ENCODE results near the gene ETF1.
"Not testable (repeated sequence)": the region's sequence is repeated elsewhere in the genome, so short reads cannot be mapped to it uniquely, and the experiment has no call there.

Gene ETF1

GRCh38 chr5:138528208-138528607 lies 14.8 kb downstream of the ETF1 start:
- DNase-seq, result no peak

- no peak for DNase-seq
These were observed 15.9 kb downstream of the ETF1 start for GRCh38 chr5:138527170-138527569.

GRCh38 chr5:138523406-138523805 lies 19.6 kb downstream of the ETF1 start:
- DNase-seq, result no peak

GRCh38 chr5:138520971-138521370 lies 22.1 kb downstream of the ETF1 start:
- DNase-seq, result no peak

GRCh38 chr5:138517437-138517836 lies 25.6 kb downstream of the ETF1 start:
- DNase-seq, result no peak

- no peak for DNase-seq
These were observed 27.3 kb downstream of the ETF1 start for GRCh38 chr5:138515556-138516245.

GRCh38 chr5:138514021-138514420 lies 29.0 kb downstream of the ETF1 start:
- no peak for DNase-seq

- no peak for DNase-seq
These were observed 34.1 kb downstream of the ETF1 start for GRCh38 chr5:138508958-138509357.

GRCh38 chr5:138507485-138507884 lies 35.6 kb downstream of the ETF1 start:
- DNase-seq, result not testable (repeated sequence)

GRCh38 chr5:138506370-138507306 lies 36.4 kb downstream of the ETF1 start:
- DNase-seq, result no peak

- DNase-seq, result no peak
These were observed 38.2 kb downstream of the ETF1 start for GRCh38 chr5:138504799-138505198.

GRCh38 chr5:138503487-138504270 lies 39.4 kb downstream of the ETF1 start:
- DNase-seq, result no peak

- no peak for DNase-seq
These were observed 40.5 kb downstream of the ETF1 start for GRCh38 chr5:138502521-138502920.

GRCh38 chr5:138502121-138502520 lies 40.9 kb downstream of the ETF1 start:
- DNase-seq, result no peak

- DNase-seq, result no peak
These were observed 44.7 kb downstream of the ETF1 start for GRCh38 chr5:138498376-138498775.

- DNase-seq, result no peak
These were observed 47.7 kb downstream of the ETF1 start for GRCh38 chr5:138495351-138495750.

- DNase-seq, result no peak
These were observed 50.4 kb downstream of the ETF1 start for GRCh38 chr5:138492560-138493045.

GRCh38 chr5:138491669-138492559 lies 51.1 kb downstream of the ETF1 start:
- peak; percentile 80 for DNase-seq

GRCh38 chr5:138491284-138491648 lies 51.8 kb downstream of the ETF1 start:
- DNase-seq, result no peak

- no peak for DNase-seq
These were observed 52.3 kb downstream of the ETF1 start for GRCh38 chr5:138490648-138491283.

GRCh38 chr5:138489683-138490061 lies 53.4 kb downstream of the ETF1 start:
- DNase-seq, result no peak
